GM21447 (cell line): ENCODE results near the gene GRIN3B.
"Not testable (repeated sequence)": the region's sequence is repeated elsewhere in the genome, so short reads cannot be mapped to it uniquely, and the experiment has no call there.

Experiments
- ATAC-seq: cut with Tn5 transposase; IDR thresholded peaks from one replicate; pipeline ENCODE4 v1.9.1; 2021; ENCODE audit not compliant: unreplicated experiment

GRIN3B gene

GRCh38 chr19:1018932-1019615, 18.9 kb downstream of the GRIN3B start:
- no peak for ATAC-seq

- no peak for ATAC-seq
Measured at GRCh38 chr19:1019616-1019961, 19.4 kb downstream of the GRIN3B start.

GRCh38 chr19:1019980-1020867, 20.0 kb downstream of the GRIN3B start:
- no peak for ATAC-seq

GRCh38 chr19:1020868-1021425, 20.7 kb downstream of the GRIN3B start, which contains the start of gene TMEM259:
Gene TMEM259, minus strand, starts transcription at chr19:1021123. Its CDS starts 127 bp downstream, at chr19:1020996.
- ATAC-seq = peak; percentile 70

GRCh38 chr19:1023883-1024188, 23.6 kb downstream of the GRIN3B start:
- ATAC-seq = not testable (repeated sequence)

GRCh38 chr19:1025080-1025479, 24.9 kb downstream of the GRIN3B start:
- not testable (repeated sequence) for ATAC-seq

- ATAC-seq = peak; percentile 42
Measured at GRCh38 chr19:1025960-1026782, 26.0 kb downstream of the GRIN3B start, which contains the start of gene CNN2. Gene CNN2, plus strand, starts transcription at chr19:1026608. Its CDS starts 54 bp downstream, at chr19:1026662.

GRCh38 chr19:1026783-1027649, 26.8 kb downstream of the GRIN3B start:
- ATAC-seq = no peak

- ATAC-seq = no peak
Measured at GRCh38 chr19:1027650-1028061, 27.4 kb downstream of the GRIN3B start.

- no peak for ATAC-seq
Measured at GRCh38 chr19:1028062-1028926, 28.1 kb downstream of the GRIN3B start.

GRCh38 chr19:1032264-1032867, 32.1 kb downstream of the GRIN3B start:
- no peak for ATAC-seq

GRCh38 chr19:1035998-1036621, 35.9 kb downstream of the GRIN3B start:
- no peak for ATAC-seq

- peak; percentile 0 for ATAC-seq
Measured at GRCh38 chr19:1037621-1038064, 37.4 kb downstream of the GRIN3B start.

GRCh38 chr19:1038978-1039645, 38.9 kb downstream of the GRIN3B start:
- ATAC-seq = no peak

- ATAC-seq = peak; percentile 51
Measured at GRCh38 chr19:1039646-1040475, 39.6 kb downstream of the GRIN3B start, which contains the start of gene ABCA7. Gene ABCA7, plus strand, starts transcription at chr19:1040107. Its CDS starts 1,255 bp downstream, at chr19:1041362.

- ATAC-seq = peak; percentile 40
Measured at GRCh38 chr19:1040476-1041271, 40.5 kb downstream of the GRIN3B start.
